ENCODE data around the gene ARL2.
"Not testable (repeated sequence)": the region's sequence is repeated elsewhere in the genome, so short reads cannot be mapped to it uniquely, and the experiment has no call there.

Gene ARL2

GRCh38 chr11:65013888-65014725, at the start of gene ARL2:
Gene ARL2 (plus strand): TSS chr11:65014160. CDS start chr11:65014208, 48 bp downstream.
- H3K27ac ChIP-seq, result peak within 1 kb of the TSS; percentile 85
- TF ChIP-seq ZFX (IDR thresholded peaks at IDR 0.05) (peak; percentile 96; the same call in 1 of the 2 replicates), CTCF (conservative IDR thresholded peaks at IDR 0.05) (peak; percentile 99)

GRCh38 chr11:64967375-64967774, 46.6 kb upstream of the ARL2 start:
- TF ChIP-seq CTCF (conservative IDR thresholded peaks at IDR 0.05), result no peak
- no peak for TF ChIP-seq ZFX (IDR thresholded peaks at IDR 0.05)
- H3K27ac ChIP-seq, result no peak overlapping the region

GRCh38 chr11:64969209-64969608, 44.8 kb upstream of the ARL2 start:
- H3K27ac ChIP-seq, result no peak overlapping the region
- TF ChIP-seq ZFX (IDR thresholded peaks at IDR 0.05) (no peak), CTCF (conservative IDR thresholded peaks at IDR 0.05) (no peak)

GRCh38 chr11:64970731-64971151, 43.2 kb upstream of the ARL2 start:
- H3K27ac ChIP-seq, result peak overlapping the region; percentile 83; the same call in 1 of the 2 replicates
- TF ChIP-seq CTCF (conservative IDR thresholded peaks at IDR 0.05) (no peak), ZFX (IDR thresholded peaks at IDR 0.05) (no peak)

GRCh38 chr11:64971421-64972233, 42.3 kb upstream of the ARL2 start, which contains the start of gene MAJIN:
Gene MAJIN (minus strand): TSS chr11:64972108. CDS start chr11:64959405, 12,703 bp downstream.
- TF ChIP-seq CTCF (conservative IDR thresholded peaks at IDR 0.05) (no peak), ZFX (IDR thresholded peaks at IDR 0.05) (peak; percentile 86)
- H3K27ac ChIP-seq, result peak within 1 kb of the TSS; percentile 83

- H3K27ac ChIP-seq, result no peak overlapping the region
- no peak for TF ChIP-seq ZFX (IDR thresholded peaks at IDR 0.05)
- TF ChIP-seq CTCF (conservative IDR thresholded peaks at IDR 0.05), result no peak
Measured at GRCh38 chr11:64974124-64974523, 39.8 kb upstream of the ARL2 start.

- no peak overlapping the region for H3K27ac ChIP-seq
Measured at GRCh38 chr11:64976651-64977050, 37.3 kb upstream of the ARL2 start.

GRCh38 chr11:64983339-64983738, 30.6 kb upstream of the ARL2 start:
- not testable (repeated sequence) for H3K27ac ChIP-seq

More at GRCh38 chr11:64976651-64977050, 37.3 kb upstream of the ARL2 start:
- no peak for TF ChIP-seq ZFX (IDR thresholded peaks at IDR 0.05)
- no peak for TF ChIP-seq CTCF (conservative IDR thresholded peaks at IDR 0.05)
